AG09319 (cell line): ENCODE results near the gene SAMD5.
A peak's percentile ranks its signal among the peaks of the same experiment; 100 is the strongest.

Experiments used
- DNase-seq: peaks from one replicate; pipeline ENCODE4 v3.0.0-alpha.2; 2010; ENCODE audit warnings: low read depth; ENCODE audit errors: extremely low read depth
- CTCF ChIP-seq: IDR thresholded peaks from 2 replicates; pipeline ENCODE4 v1.5.1; 2011; ENCODE audit warnings: low read depth, mild to moderate bottlenecking, inconsistent platforms, low read length, moderate library complexity

The SAMD5 gene

GRCh38 chr6:147508042-147508865 lies at the start of gene SAMD5:
TSS of gene SAMD5 (plus strand) at chr6:147508690. CDS start at chr6:147508929, 239 bp downstream.
- peak; percentile 14 for DNase-seq
- TF ChIP-seq CTCF, result no peak; the same call in 1 of the 2 replicates

GRCh38 chr6:147459780-147460179 lies 48.7 kb upstream of the SAMD5 start:
- DNase-seq, result no peak
- no peak for TF ChIP-seq CTCF

- no peak for TF ChIP-seq CTCF
These were observed 44.8 kb upstream of the SAMD5 start for GRCh38 chr6:147463651-147464050.

GRCh38 chr6:147467428-147467827 lies 41.1 kb upstream of the SAMD5 start:
- DNase-seq, result no peak
- TF ChIP-seq CTCF, result no peak

More at GRCh38 chr6:147463651-147464050, 44.8 kb upstream of the SAMD5 start:
- DNase-seq, result no peak

GRCh38 chr6:147467886-147468285 lies 40.6 kb upstream of the SAMD5 start:
- no peak for DNase-seq
- TF ChIP-seq CTCF, result no peak

- no peak for DNase-seq
- no peak for TF ChIP-seq CTCF
These were observed 39.9 kb upstream of the SAMD5 start for GRCh38 chr6:147468634-147469033.

- no peak for DNase-seq
- TF ChIP-seq CTCF, result no peak
These were observed 28.6 kb upstream of the SAMD5 start for GRCh38 chr6:147479857-147480256.
